ENCODE measurements around the gene LRRC55.

DNA sequence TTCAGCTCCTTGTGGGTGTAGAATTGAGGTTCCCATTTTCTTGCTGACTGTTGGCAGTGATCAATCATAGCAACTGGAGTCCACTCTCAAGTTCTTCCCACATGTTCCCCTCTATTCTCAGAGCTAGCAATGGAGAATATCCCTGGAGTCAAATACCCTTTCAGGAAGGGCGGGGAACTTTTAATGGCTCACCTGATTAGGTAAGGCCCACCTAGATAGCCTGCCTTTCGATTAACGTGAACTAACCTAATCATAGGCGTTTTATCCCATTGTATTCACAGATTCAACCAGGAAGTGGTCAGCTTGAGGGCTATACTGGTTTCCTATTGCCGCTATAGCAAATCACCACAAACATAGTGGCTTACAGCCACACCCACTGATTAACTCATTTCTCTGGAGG, 7.1 kb upstream of the LRRC55 start:
- TF ChIP-seq, protein P1, sequence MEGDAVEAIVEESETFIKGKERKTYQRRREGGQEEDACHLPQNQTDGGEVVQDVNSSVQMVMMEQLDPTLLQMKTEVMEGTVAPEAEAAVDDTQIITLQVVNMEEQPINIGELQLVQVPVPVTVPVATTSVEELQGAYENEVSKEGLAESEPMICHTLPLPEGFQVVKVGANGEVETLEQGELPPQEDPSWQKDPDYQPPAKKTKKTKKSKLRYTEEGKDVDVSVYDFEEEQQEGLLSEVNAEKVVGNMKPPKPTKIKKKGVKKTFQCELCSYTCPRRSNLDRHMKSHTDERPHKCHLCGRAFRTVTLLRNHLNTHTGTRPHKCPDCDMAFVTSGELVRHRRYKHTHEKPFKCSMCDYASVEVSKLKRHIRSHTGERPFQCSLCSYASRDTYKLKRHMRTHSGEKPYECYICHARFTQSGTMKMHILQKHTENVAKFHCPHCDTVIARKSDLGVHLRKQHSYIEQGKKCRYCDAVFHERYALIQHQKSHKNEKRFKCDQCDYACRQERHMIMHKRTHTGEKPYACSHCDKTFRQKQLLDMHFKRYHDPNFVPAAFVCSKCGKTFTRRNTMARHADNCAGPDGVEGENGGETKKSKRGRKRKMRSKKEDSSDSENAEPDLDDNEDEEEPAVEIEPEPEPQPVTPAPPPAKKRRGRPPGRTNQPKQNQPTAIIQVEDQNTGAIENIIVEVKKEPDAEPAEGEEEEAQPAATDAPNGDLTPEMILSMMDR (conservative IDR thresholded peaks at IDR 0.05 in 1 of 2, IDR thresholded peaks at IDR 0.05 in 1 of 2; ENCODE audit: extremely low read depth in 1 of 2, insufficient read depth in 1 of 2, low read depth in 1 of 2, low read length in 2 of 2), result no peak
- no peak for TF ChIP-seq EZH2 (IDR thresholded peaks at IDR 0.05; ENCODE audit: borderline replicate concordance, low read length)

Measured in mammary epithelial cell (primary cell).